A673 (cell line): ENCODE data around the gene LIN7B. TPM values are rescaled to one million over a fixed set of nuclear protein-coding genes. Genes with fewer than 3 reads are reported as not detected.

Experiments used
- BruUV-seq: library from RNA; stranded (reverse); fragments of 400-500 nt; replicated peaks from 2 replicates; lab custom pipeline; 2021; lab: Mats Ljungman, UMichigan
- CTCF ChIA-PET: fragments of 300-600 bp; sonication (Branson Sonifier 250); formaldehyde crosslinking; loops from one replicate; lab custom pipeline; 2022; ENCODE audit warnings: antibody characterized with exemption; lab: Charles Lee
- POLR2A ChIA-PET: fragments of 300-600 bp; sonication (Branson Sonifier 250); formaldehyde crosslinking; loops from one replicate; lab custom pipeline; 2022; ENCODE audit warnings: antibody characterized with exemption; ENCODE audit not compliant: low non-redundant PET; lab: Charles Lee
- DNase-seq: peaks from one replicate; pipeline ENCODE4 v3.0.0-alpha.2; 2015; ENCODE audit warnings: low spot score
- H3K27ac ChIP-seq: fragments of 200-600 bp; sonication (generic); 2 replicates; pipeline ENCODE4 v1.5.1; 2016; ENCODE audit warnings: mixed run types, low read depth, mild to moderate bottlenecking, mixed read lengths, antibody characterized with exemption, low read length; ENCODE audit not compliant: poor library complexity, severe bottlenecking
- H3K27me3 ChIP-seq: fragments of 200-600 bp; sonication (generic); replicated peaks from 2 replicates; pipeline ENCODE4 v1.6.1; 2017; ENCODE audit warnings: mixed run types, low read depth, mild to moderate bottlenecking, mixed read lengths, antibody characterized with exemption, low read length; ENCODE audit not compliant: insufficient read depth, poor library complexity
- H3K36me3 ChIP-seq: fragments of 200-600 bp; sonication (generic); 2 replicates; pipeline ENCODE4 v1.6.1; 2016; ENCODE audit warnings: mixed run types, mild to moderate bottlenecking, mixed read lengths, antibody characterized with exemption, low read length; ENCODE audit not compliant: insufficient read depth, poor library complexity, severe bottlenecking
- H3K4me1 ChIP-seq: fragments of 200-600 bp; sonication (generic); 2 replicates; pipeline ENCODE4 v1.6.1; 2017; ENCODE audit warnings: mixed run types, mild to moderate bottlenecking, mixed read lengths, antibody characterized with exemption, low read length; ENCODE audit not compliant: insufficient read depth, poor library complexity, severe bottlenecking
- H3K4me3 ChIP-seq: fragments of 200-600 bp; sonication (generic); 2 replicates; pipeline ENCODE4 v1.5.1; 2016; ENCODE audit warnings: low read depth, mixed run types, mild to moderate bottlenecking, mixed read lengths, low read length; ENCODE audit not compliant: poor library complexity, severe bottlenecking
- H3K9me3 ChIP-seq: fragments of 200-600 bp; sonication (generic); 2 replicates; pipeline ENCODE4 v1.6.1; 2016; ENCODE audit warnings: mixed run types, low read depth, mild to moderate bottlenecking, mixed read lengths, antibody characterized with exemption, low read length; ENCODE audit not compliant: poor library complexity, severe bottlenecking
- CTCF ChIP-seq: fragments of 300-800, 200-600 bp; sonication (generic); conservative IDR thresholded peaks from 2 replicates; pipeline ENCODE4 v1.5.1; 2017; ENCODE audit warnings: low read depth, mild to moderate bottlenecking, antibody characterized with exemption, low read length, moderate library complexity, mixed read lengths
- EZH2 ChIP-seq: fragments of 200-600 bp; sonication (generic); IDR thresholded peaks from 2 replicates; pipeline ENCODE4 v1.6.1; 2017; ENCODE audit warnings: borderline replicate concordance, low read depth, mild to moderate bottlenecking, mixed read lengths, antibody characterized with exemption, low read length; ENCODE audit not compliant: poor library complexity, severe bottlenecking
- intact Hi-C: fragments of 100-400 bp; cut with micrococcal nuclease; formaldehyde crosslinking; loops from one replicate; pipeline ENCODE4 v1.10.0; 2022; ENCODE audit not compliant: unreplicated experiment
- total RNA-seq: library from RNA; stranded (reverse); gene quantifications from 2 replicates; pipeline ENCODE4 v1.2.3, GENCODE V29; 2021

LIN7B gene
- total RNA-seq, 1 experiment from 2014 or later, result 19.9 TPM

- no peak overlapping the region for H3K27ac ChIP-seq
- peaks cover 91% of the 10 kb centered on the region for H3K36me3 ChIP-seq
- intact Hi-C loops, result no loop called here
- H3K9me3 ChIP-seq, result no peaks in the 10 kb centered on the region
- no peak overlapping the region for H3K4me3 ChIP-seq
- H3K27me3 ChIP-seq, result no peaks in the 10 kb centered on the region
- POLR2A ChIA-PET, result no interaction called here
- no TSS peak for BruUV-seq
- TF ChIP-seq EZH2, result no peak
- no peak for TF ChIP-seq CTCF
- CTCF ChIA-PET, result no interaction called here
- H3K4me1 ChIP-seq, result peaks cover 25% of the 10 kb centered on the region
- DNase-seq, result no peak
These were observed 13.0 kb upstream of the LIN7B start for GRCh38 chr19:49101160-49101559.

- no peaks in the 10 kb centered on the region for H3K9me3 ChIP-seq
- H3K4me3 ChIP-seq, result no peak overlapping the region
- no peak for DNase-seq
- peaks cover 25% of the 10 kb centered on the region for H3K4me1 ChIP-seq
- intact Hi-C loops, result no loop called here
- CTCF ChIA-PET, result no interaction called here
- H3K27me3 ChIP-seq, result no peaks in the 10 kb centered on the region
- no TSS peak for BruUV-seq
- peaks cover 94% of the 10 kb centered on the region for H3K36me3 ChIP-seq
- TF ChIP-seq CTCF (no peak), EZH2 (no peak)
- POLR2A ChIA-PET, result no interaction called here
- peak overlapping the region; percentile 71 for H3K27ac ChIP-seq
These were observed 11.9 kb upstream of the LIN7B start for GRCh38 chr19:49102303-49102702.

GRCh38 chr19:49103331-49104085, 10.7 kb upstream of the LIN7B start:
- Histone ChIP-seq H3K36me3 (peaks cover 94% of the 10 kb centered on the region), H3K4me3 (no peak overlapping the region), H3K27me3 (no peaks in the 10 kb centered on the region), H3K27ac (peak overlapping the region; percentile 71), H3K4me1 (peaks cover 25% of the 10 kb centered on the region), H3K9me3 (no peaks in the 10 kb centered on the region)
- no peak for DNase-seq
- POLR2A ChIA-PET, result no interaction called here
- TF ChIP-seq CTCF (no peak), EZH2 (no peak)
- no TSS peak for BruUV-seq
- CTCF ChIA-PET, result no interaction called here
- intact Hi-C loops, result no loop called here
